Uterus (tissue), 4 donors: ENCODE data around the gene NKRF. TPM values are rescaled to one million over a fixed set of nuclear protein-coding genes. Genes with fewer than 3 reads are reported as not detected.

ENCODE experiments used
- DNase-seq, 2 donors: peaks; one replicate each; pipeline ENCODE4 v3.0.0-alpha.2; 2019 to 2020
- H3K27ac ChIP-seq, 2 donors: fragments of 200-600 bp; sonication (generic); 1 replicate in 1 of 2; 2 replicates in 1 of 2; pipeline ENCODE4 v1.5.1; 2016 to 2018
- H3K27me3 ChIP-seq, 2 donors: fragments of 200-600 bp; sonication (generic); one replicate each; pipeline ENCODE4 v1.5.1; 2018 to 2019; ENCODE audit warnings: control low read depth in 1 of 2
- H3K36me3 ChIP-seq, 2 donors: fragments of 200-600 bp; sonication (generic); one replicate each; pipeline ENCODE4 v1.5.1; 2019; ENCODE audit warnings: control low read depth in 1 of 2
- H3K4me1 ChIP-seq, 2 donors: fragments of 200-600 bp; sonication (generic); one replicate each; pipeline ENCODE4 v1.5.1; 2018 to 2019; ENCODE audit warnings: control low read depth in 1 of 2
- H3K4me3 ChIP-seq, 2 donors: fragments of 200-600 bp; sonication (generic); 1 replicate in 1 of 2; 2 replicates in 1 of 2; pipeline ENCODE4 v1.5.1; 2018 to 2019; ENCODE audit warnings: mild to moderate bottlenecking in 1 of 2
- H3K9me3 ChIP-seq, 2 donors: fragments of 200-600 bp; sonication (generic); one replicate each; pipeline ENCODE4 v1.5.1; 2019; ENCODE audit warnings: control low read depth in 1 of 2
- POLR2A ChIP-seq, 2 donors: fragments of 450-650 bp; IDR thresholded peaks; one replicate each; pipeline ENCODE4 v1.6.1; 2016; ENCODE audit warnings: antibody characterized with exemption in 2 of 2, mild to moderate bottlenecking in 1 of 2, moderate library complexity in 1 of 2
- intact Hi-C: fragments of 100-400 bp; cut with DNase I; formaldehyde crosslinking; loops from one replicate; pipeline ENCODE4 v1.15.1; 2023; ENCODE audit warnings: low total_unique reads
- total RNA-seq, 4 donors: library from RNA; depleted of rRNA in 3 of 4; stranded (reverse); fragments of >200 nt in 3 of 4; gene quantifications; one replicate each; pipeline versions ENCODE4 v1.1.0 to v1.2.4, GENCODE V29; 2014 to 2023
- TF ChIP-seq, protein P1 (sequence below), 4 experiments: fragments of 200-600 bp in 2 of 4; fragments of 450-650 bp in 2 of 4; sonication (generic) in 2 of 4; IDR thresholded peaks; one replicate each; pipeline ENCODE4 v1.5.1; 2016 to 2019; ENCODE audit warnings: antibody characterized with exemption in 4 of 4, mild to moderate bottlenecking in 2 of 4, moderate library complexity in 1 of 4
- donor health status: DM: yes; HTN: yes; CAD: no.

Gene NKRF
- total RNA-seq, result 10 to 100 TPM in 1 of 4 donors, 1 to 10 TPM in 2, under 1 TPM in 1; 0.29 to 10.5 (median 6.0) TPM

DNA sequence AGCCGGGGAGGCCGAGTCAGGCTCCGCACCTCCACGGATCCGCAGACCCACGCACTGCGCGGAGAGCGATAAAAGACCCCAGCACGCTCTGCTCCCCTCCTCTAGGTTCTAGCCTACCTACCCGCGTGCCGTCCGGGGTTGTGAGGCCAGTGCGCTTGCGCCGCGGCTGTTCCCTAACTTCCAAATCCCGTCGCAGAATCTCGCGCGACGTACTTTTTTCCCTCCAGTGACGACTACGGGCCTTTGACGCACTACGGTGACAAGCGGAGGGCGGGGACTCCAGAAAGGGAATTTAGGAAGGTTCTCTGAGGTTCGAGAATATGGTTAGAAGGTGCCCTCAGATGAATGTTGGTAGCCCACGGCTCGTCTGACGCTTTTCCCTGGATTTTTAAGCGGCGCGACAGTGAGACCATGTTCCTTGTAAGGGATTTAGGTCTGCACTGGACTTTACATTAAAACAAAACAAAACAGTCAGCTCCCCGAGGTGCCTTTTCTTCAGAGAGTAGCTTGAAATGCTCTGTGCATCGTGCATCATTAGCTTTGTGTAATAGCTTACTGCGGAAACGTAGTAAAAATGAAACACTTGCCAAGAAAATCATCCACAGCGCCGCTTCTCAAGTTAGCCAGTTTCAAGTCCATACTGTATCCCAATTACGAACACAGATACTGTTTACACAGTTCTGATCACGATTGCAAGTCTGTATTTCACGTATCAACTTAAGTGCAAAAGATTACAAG lies at the start of gene NKRF:
NKRF (minus strand) TSS at position 145 of the 738 bp plus-strand sequence.
- peak within 1 kb of the TSS; percentile 64 to 81 for H3K4me3 ChIP-seq
- no peaks in the 10 kb centered on the region for H3K27me3 ChIP-seq
- intact Hi-C loops, result no loop called here
- TF ChIP-seq, protein P1, sequence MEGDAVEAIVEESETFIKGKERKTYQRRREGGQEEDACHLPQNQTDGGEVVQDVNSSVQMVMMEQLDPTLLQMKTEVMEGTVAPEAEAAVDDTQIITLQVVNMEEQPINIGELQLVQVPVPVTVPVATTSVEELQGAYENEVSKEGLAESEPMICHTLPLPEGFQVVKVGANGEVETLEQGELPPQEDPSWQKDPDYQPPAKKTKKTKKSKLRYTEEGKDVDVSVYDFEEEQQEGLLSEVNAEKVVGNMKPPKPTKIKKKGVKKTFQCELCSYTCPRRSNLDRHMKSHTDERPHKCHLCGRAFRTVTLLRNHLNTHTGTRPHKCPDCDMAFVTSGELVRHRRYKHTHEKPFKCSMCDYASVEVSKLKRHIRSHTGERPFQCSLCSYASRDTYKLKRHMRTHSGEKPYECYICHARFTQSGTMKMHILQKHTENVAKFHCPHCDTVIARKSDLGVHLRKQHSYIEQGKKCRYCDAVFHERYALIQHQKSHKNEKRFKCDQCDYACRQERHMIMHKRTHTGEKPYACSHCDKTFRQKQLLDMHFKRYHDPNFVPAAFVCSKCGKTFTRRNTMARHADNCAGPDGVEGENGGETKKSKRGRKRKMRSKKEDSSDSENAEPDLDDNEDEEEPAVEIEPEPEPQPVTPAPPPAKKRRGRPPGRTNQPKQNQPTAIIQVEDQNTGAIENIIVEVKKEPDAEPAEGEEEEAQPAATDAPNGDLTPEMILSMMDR (IDR thresholded peaks at IDR 0.05), result peak in 1 of 4 experiments; percentile 5
- peak; percentile 80 to 88 for TF ChIP-seq POLR2A (IDR thresholded peaks at IDR 0.05)
- no peaks in the 10 kb centered on the region for H3K36me3 ChIP-seq
- H3K9me3 ChIP-seq, result no peaks in the 10 kb centered on the region
- H3K4me1 ChIP-seq, result no peaks in the 10 kb centered on the region
- peak within 1 kb of the TSS; percentile 89 to 97 for H3K27ac ChIP-seq
- peak; percentile 93 to 94 for DNase-seq

DNA sequence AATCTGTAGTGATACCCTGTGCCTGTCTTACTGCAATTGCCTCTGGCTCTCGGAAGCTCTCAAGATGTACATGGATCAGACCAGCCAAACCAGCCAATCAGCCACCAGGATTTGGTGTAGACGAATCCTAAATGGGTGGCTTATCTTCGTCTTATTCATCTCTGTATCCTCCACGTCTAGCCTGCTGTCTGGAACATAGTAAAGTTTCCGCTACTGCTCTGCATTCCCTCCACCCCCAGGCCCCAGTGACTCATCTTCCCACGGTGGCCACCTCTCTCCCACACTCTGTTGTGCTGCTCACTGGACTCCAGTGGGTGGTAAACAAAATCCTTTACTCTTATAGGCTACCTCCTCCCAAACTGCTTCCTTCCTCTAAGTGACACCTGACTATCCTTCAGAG lies 48.9 kb upstream of the NKRF start:
- Histone ChIP-seq H3K9me3 (no peaks in the 10 kb centered on the region), H3K27ac (peak overlapping the region; percentile 33 to 42), H3K4me3 (no peak overlapping the region), H3K27me3 (no peaks in the 10 kb centered on the region), H3K36me3 (no peaks in the 10 kb centered on the region), H3K4me1 (no peaks in the 10 kb centered on the region)
- no peak for TF ChIP-seq POLR2A (IDR thresholded peaks at IDR 0.05)
- peak; percentile 46 to 59 for DNase-seq
- intact Hi-C loops, result no loop called here

DNA sequence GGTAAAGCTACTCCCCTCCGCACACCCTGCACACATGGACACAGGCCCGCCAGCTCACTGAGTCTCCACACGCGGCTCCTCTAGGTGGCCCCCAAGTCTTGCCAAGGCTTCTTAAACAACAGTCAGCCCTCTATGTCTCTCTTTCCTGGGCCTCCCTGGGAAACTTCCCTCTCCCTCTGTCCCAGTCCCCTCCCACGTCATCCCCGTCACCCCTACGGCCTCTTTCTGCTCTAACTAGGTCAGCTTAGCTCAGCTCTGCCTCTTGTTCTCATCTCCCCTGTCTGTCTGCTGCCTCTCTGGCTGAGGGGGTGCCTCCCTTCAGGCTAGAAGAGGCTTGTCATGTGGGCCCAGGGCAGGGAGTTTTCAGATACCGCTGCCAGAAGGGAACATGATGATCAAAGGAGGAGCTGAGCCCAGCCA lies 47.9 kb upstream of the NKRF start:
- H3K4me3 ChIP-seq, result no peak overlapping the region
- peak; percentile 72 to 78 for DNase-seq
- no peaks in the 10 kb centered on the region for H3K9me3 ChIP-seq
- no peaks in the 10 kb centered on the region for H3K27me3 ChIP-seq
- no peaks in the 10 kb centered on the region for H3K36me3 ChIP-seq
- TF ChIP-seq, protein P1 (IDR thresholded peaks at IDR 0.05), result peak in 2 of 4 experiments; percentile 23 to 31
- no peak for TF ChIP-seq POLR2A (IDR thresholded peaks at IDR 0.05)
- no peaks in the 10 kb centered on the region for H3K4me1 ChIP-seq
- intact Hi-C loops, result no loop called here
- H3K27ac ChIP-seq, result peak overlapping the region; percentile 42 to 57

- intact Hi-C loops, result no loop called here
- Histone ChIP-seq H3K9me3 (no peaks in the 10 kb centered on the region), H3K4me3 (no peak overlapping the region), H3K27me3 (no peaks in the 10 kb centered on the region), H3K4me1 (no peaks in the 10 kb centered on the region), H3K36me3 (no peaks in the 10 kb centered on the region), H3K27ac (no peak overlapping the region)
- DNase-seq, result no peak
- TF ChIP-seq, protein P1 (IDR thresholded peaks at IDR 0.05), result no peak
Measured at GRCh38 chrX:119648421-119648775, 42.2 kb upstream of the NKRF start.

GRCh38 chrX:119647552-119648420 lies 41.6 kb upstream of the NKRF start:
- Histone ChIP-seq H3K9me3 (no peaks in the 10 kb centered on the region), H3K4me3 (no peak overlapping the region), H3K4me1 (no peaks in the 10 kb centered on the region), H3K27me3 (no peaks in the 10 kb centered on the region), H3K27ac (no peak overlapping the region), H3K36me3 (no peaks in the 10 kb centered on the region)
- DNase-seq, result no peak
- TF ChIP-seq, protein P1 (IDR thresholded peaks at IDR 0.05), result no peak
- no peak for TF ChIP-seq POLR2A (IDR thresholded peaks at IDR 0.05)
- intact Hi-C loops, result no loop called here
